Right atrium auricular region (tissue), 2 donors: ENCODE measurements around the gene SLC35G6. TPM values are rescaled to one million over a fixed set of nuclear protein-coding genes. Genes with fewer than 3 reads are reported as not detected.
"Not testable (repeated sequence)": the region's sequence is repeated elsewhere in the genome, so short reads cannot be mapped to it uniquely, and the experiment has no call there.

Experiments used
- DNase-seq: peaks from one replicate; pipeline ENCODE4 v3.0.0-alpha.2; 2019; ENCODE audit warnings: low spot score
- H3K27ac ChIP-seq, 2 donors: fragments of 200-600 bp; sonication (generic); 1 replicate in 1 of 2; 2 replicates in 1 of 2; pipeline ENCODE4 v1.5.1; 2016 to 2019
- H3K27me3 ChIP-seq, 2 donors: fragments of 200-600 bp; sonication (generic); one replicate each; pipeline versions ENCODE4 v1.5.1 to v1.6.0; 2017 to 2019
- H3K36me3 ChIP-seq: fragments of 200-600 bp; sonication (generic); one replicate; pipeline ENCODE4 v1.5.1; 2016
- H3K4me1 ChIP-seq, 2 donors: fragments of 200-600 bp; sonication (generic); one replicate each; pipeline versions ENCODE4 v1.5.1 to v1.6.0; 2017 to 2019
- H3K4me3 ChIP-seq, 2 donors: fragments of 200-600 bp; sonication (generic); 1 replicate in 1 of 2; 2 replicates in 1 of 2; pipeline ENCODE4 v1.5.1; 2017 to 2019; ENCODE audit warnings: mild to moderate bottlenecking in 1 of 2, moderate library complexity in 1 of 2
- H3K9me3 ChIP-seq, 2 donors: fragments of 200-600 bp; sonication (generic); one replicate each; pipeline ENCODE4 v1.5.1; 2019
- total RNA-seq, 2 donors: library from RNA; depleted of rRNA; stranded (reverse); fragments of >200 nt; gene quantifications; one replicate each; pipeline ENCODE4 v1.1.0, GENCODE V29; 2016
- TF ChIP-seq, protein P1 (sequence below), 2 donors: fragments of 200-600 bp; sonication (generic); IDR thresholded peaks; one replicate each; pipeline ENCODE4 v1.5.1; 2019; ENCODE audit warnings: antibody characterized with exemption in 2 of 2

The SLC35G6 gene
- total RNA-seq, 2 donors from 2014 or later = not detected

DNA sequence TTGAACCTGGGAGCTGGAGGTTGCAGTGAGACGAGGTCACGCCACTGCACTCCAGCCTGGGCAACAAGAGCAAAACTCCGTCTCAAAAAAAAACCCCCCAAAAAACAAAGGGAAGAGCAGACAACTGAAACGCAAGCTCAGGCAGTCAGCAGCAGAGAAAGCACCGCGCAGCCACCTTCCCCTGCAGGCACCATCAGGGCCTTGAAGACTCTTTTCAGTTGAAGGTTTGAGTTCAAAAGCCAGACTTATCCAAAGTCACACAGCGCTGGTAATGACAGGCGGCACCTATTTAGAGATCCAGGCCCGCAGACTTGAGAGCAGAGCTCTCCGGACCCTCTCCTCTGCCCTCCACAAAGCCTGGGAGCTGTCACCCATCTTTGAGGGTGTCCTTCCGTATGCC is 13.0 kb upstream of the SLC35G6 start:
- TF ChIP-seq, protein P1, sequence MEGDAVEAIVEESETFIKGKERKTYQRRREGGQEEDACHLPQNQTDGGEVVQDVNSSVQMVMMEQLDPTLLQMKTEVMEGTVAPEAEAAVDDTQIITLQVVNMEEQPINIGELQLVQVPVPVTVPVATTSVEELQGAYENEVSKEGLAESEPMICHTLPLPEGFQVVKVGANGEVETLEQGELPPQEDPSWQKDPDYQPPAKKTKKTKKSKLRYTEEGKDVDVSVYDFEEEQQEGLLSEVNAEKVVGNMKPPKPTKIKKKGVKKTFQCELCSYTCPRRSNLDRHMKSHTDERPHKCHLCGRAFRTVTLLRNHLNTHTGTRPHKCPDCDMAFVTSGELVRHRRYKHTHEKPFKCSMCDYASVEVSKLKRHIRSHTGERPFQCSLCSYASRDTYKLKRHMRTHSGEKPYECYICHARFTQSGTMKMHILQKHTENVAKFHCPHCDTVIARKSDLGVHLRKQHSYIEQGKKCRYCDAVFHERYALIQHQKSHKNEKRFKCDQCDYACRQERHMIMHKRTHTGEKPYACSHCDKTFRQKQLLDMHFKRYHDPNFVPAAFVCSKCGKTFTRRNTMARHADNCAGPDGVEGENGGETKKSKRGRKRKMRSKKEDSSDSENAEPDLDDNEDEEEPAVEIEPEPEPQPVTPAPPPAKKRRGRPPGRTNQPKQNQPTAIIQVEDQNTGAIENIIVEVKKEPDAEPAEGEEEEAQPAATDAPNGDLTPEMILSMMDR (IDR thresholded peaks at IDR 0.05) = no peak
- DNase-seq = no peak
- peaks cover 28% of the 10 kb centered on the region for H3K36me3 ChIP-seq
- H3K27me3 ChIP-seq = no peaks in the 10 kb centered on the region
- peak overlapping the region in 1 of 2 donors; percentile 11 for H3K27ac ChIP-seq
- H3K4me3 ChIP-seq = no peak overlapping the region
- H3K4me1 ChIP-seq = peaks cover 0 to 60% of the 10 kb centered on the region in 2 donors
- H3K9me3 ChIP-seq = no peaks in the 10 kb centered on the region

DNA sequence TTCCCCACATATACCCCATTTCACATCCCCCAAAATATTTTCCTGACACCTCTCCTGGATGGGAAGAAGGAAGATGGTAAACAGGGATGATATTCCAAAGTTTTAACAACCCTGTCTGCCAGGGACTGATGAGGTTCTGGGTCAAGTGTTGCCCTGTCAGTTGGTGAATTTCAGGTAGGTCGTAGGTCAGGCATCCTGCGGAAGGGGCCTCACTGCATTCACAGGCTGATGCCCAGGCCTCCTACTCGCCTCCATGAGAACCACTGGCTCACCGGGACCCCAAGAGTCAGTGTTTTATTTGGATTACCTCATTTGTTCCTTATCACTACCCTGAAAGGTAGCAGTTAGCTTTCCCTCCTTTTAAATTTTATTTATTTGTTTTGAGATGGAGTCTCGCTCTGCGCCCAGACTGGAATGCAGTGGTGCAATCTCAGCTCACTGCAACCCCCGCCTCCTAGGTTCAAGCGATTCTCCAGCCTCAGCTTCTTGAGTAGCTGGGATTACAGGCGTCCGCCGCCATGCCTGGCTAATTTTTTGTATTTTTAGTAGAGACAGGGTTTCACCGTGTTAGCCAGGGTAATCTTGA is 12.3 kb upstream of the SLC35G6 start:
- no peaks in the 10 kb centered on the region for H3K27me3 ChIP-seq
- H3K9me3 ChIP-seq = no peaks in the 10 kb centered on the region
- H3K27ac ChIP-seq = peak overlapping the region in 1 of 2 donors; percentile 11
- TF ChIP-seq, protein P1 (IDR thresholded peaks at IDR 0.05) = no peak
- H3K4me3 ChIP-seq = no peak overlapping the region
- H3K36me3 ChIP-seq = peaks cover 22% of the 10 kb centered on the region
- H3K4me1 ChIP-seq = peaks cover 0 to 60% of the 10 kb centered on the region in 2 donors
- DNase-seq = no peak

DNA sequence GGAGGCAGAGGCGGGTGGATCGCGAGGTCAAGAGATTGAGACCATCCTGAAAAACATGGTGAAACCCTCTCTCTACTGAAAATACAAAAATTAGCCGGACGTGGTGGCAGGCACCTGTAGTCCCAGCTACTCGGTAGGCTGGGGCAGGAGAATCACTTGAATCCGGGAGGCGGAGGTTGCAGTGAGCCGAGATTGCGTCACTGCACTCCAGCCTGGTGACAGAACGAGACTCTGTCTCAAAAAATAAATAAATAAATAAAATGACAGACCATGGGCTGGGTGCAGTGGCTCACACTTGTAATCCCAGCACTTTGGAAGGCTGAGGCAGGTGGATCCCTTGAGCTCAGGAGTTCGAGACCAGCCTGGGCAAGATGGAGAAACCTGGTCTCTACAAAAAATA is 11.4 kb upstream of the SLC35G6 start:
- DNase-seq, H3K27ac ChIP-seq: not testable (repeated sequence)

GRCh38 chr17:7470457-7470973 is 10.7 kb upstream of the SLC35G6 start:
- Histone ChIP-seq H3K36me3 (peaks cover 18% of the 10 kb centered on the region), H3K4me1 (peaks cover 0 to 73% of the 10 kb centered on the region in 2 donors)
- not testable (repeated sequence) for H3K27me3 ChIP-seq, H3K4me3 ChIP-seq, H3K9me3 ChIP-seq, H3K27ac ChIP-seq, DNase-seq

More for the DNA sequence above, 11.4 kb upstream of the SLC35G6 start:
- peaks cover 0 to 66% of the 10 kb centered on the region in 2 donors for H3K4me1 ChIP-seq
- not testable (repeated sequence) for H3K27me3 ChIP-seq, H3K4me3 ChIP-seq, H3K9me3 ChIP-seq
- H3K36me3 ChIP-seq = peaks cover 20% of the 10 kb centered on the region

DNA sequence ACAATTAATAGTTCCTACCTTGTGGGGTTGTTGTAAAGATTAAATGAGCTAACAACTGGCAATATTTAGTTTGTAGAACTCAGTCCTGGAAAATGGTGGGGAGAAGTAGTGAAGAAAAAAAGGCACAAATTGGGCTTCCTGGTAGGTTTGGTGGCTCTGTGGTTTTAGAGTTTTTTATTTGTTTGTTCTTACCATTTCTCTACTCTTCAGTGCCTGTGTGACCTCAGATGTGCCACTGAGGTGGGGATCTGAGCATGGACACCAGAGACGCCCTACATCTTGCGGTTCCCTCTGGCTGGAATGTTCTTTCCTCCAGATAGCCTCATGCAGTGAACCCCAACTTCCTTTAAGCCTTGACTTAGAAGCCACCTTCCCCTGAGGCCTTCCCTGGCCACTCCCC is 9.5 kb upstream of the SLC35G6 start:
- Histone ChIP-seq H3K36me3 (peaks cover 6% of the 10 kb centered on the region), H3K27ac (peak overlapping the region in 1 of 2 donors; percentile 5), H3K27me3 (no peaks in the 10 kb centered on the region), H3K4me1 (peaks cover 0 to 73% of the 10 kb centered on the region in 2 donors), H3K4me3 (no peak overlapping the region), H3K9me3 (no peaks in the 10 kb centered on the region)
- no peak for DNase-seq
- TF ChIP-seq, protein P1 (IDR thresholded peaks at IDR 0.05) = no peak

GRCh38 chr17:7474767-7475166 is 6.5 kb upstream of the SLC35G6 start:
- not testable (repeated sequence) for H3K9me3 ChIP-seq, DNase-seq, H3K36me3 ChIP-seq, H3K27me3 ChIP-seq, H3K4me3 ChIP-seq
- Histone ChIP-seq H3K27ac (peak overlapping the region; percentile 100), H3K4me1 (peaks cover 0 to 66% of the 10 kb centered on the region in 2 donors)

DNA sequence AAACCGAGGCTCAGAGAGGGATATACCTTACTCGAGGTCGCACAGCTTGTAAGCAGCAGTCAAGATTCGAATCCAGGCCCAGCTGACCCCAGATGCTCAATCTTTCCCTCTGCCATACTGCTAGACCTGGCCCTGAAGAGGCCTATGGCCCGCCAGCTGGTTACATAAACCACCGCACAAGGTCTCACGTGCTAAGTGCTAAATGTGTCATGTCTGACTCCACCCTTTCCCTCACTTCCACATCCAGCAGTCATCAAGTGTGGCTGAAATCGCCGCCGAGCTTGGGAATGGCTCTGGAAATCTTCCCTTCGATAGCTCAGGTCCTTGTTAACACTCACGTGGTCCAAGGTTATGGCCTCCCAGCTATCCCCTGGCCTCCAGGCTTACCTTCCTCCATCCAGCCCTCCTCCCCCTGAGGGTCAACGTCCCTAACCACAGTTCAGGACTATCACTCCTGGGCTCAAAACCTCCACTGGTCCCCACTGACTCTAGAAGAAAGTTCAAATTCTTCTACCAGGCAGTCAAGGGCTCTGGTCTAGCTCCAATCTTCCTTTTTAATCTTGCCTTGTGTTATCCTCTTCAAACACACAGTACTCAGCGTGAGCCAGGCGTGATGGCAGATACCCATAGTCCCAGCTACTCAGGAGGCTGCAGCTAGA is 5.4 kb upstream of the SLC35G6 start:
- no peak overlapping the region for H3K4me3 ChIP-seq
- H3K27me3 ChIP-seq = no peaks in the 10 kb centered on the region
- H3K9me3 ChIP-seq = no peaks in the 10 kb centered on the region
- peak; percentile 90 for DNase-seq
- H3K27ac ChIP-seq = peak overlapping the region; percentile 100
- peaks cover 0 to 66% of the 10 kb centered on the region in 2 donors for H3K4me1 ChIP-seq
- no peaks in the 10 kb centered on the region for H3K36me3 ChIP-seq
- TF ChIP-seq, protein P1 (IDR thresholded peaks at IDR 0.05) = no peak
